SK-MEL-5 (cell line): Measurements from ENCODE around the gene FAM171A2. TPM values are rescaled to one million over a fixed set of nuclear protein-coding genes. Genes with fewer than 3 reads are reported as not detected.
"Not testable (repeated sequence)": the region's sequence is repeated elsewhere in the genome, so short reads cannot be mapped to it uniquely, and the experiment has no call there.

ENCODE experiments used
- DNase-seq: peaks from one replicate; pipeline ENCODE4 v3.0.0-alpha.2; 2016; ENCODE audit warnings: low read depth, low spot score
- in situ Hi-C: cut with HindIII; loops from 2 replicates; pipeline ENCODE4 v1.10.0; 2016; ENCODE audit warnings: low sequenced_read_pairs, high pct_unique_total_duplicates, low pct_unique_long_range_greater_than_20kb
- total RNA-seq: library from RNA; depleted of rRNA; stranded (reverse); fragments of >200 nt; shearing (Covaris generic); gene quantifications from 2 replicates; pipeline ENCODE4 v1.2.3, GENCODE V29; 2014

The FAM171A2 gene
- total RNA-seq, 1 experiment from 2014 or later = 5.0 TPM

- in situ Hi-C loops, DNase-seq: not testable (repeated sequence)
These were observed 5.0 kb upstream of the FAM171A2 start for GRCh38 chr17:44368391-44369243.

- in situ Hi-C loops = no loop called here
- DNase-seq = no peak
These were observed 3.8 kb upstream of the FAM171A2 start for GRCh38 chr17:44367231-44367979.

GRCh38 chr17:44365051-44365450, 1.4 kb upstream of the FAM171A2 start:
- in situ Hi-C loops, DNase-seq: not testable (repeated sequence)

- in situ Hi-C loops = no loop called here
- no peak for DNase-seq
These were observed 572 bp downstream of the FAM171A2 start for GRCh38 chr17:44362949-44363612.

DNA sequence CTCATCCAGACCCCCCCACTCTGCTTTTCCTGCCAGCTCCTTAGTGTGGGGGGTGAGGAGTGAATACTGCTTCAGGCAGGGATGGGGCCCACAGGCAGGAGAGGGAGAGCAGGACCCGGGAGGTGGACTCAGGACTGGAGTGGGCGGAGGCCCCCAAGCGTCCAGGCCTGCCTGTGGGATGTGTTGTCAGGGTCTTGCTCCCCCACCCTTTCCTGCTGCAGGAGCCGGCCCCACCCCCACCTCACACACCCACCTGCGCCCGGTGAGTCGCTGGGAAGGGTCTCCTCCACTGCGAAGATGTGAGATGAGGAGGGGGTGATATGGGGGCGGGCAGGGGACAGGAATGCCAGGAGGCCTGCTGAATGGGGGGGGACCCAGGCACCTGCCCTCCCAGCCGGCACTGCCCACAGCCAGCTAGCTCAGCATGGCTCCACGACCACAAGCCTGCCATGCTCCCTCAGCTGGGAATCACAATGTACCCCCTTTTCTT, 1.1 kb downstream of the FAM171A2 start:
- no peak for DNase-seq
- in situ Hi-C loops = no loop called here

GRCh38 chr17:44361292-44362260, 2.1 kb downstream of the FAM171A2 start:
- in situ Hi-C loops = no loop called here
- DNase-seq = no peak

- peak; percentile 17 for DNase-seq
- in situ Hi-C loops = no loop called here
These were observed 2.8 kb downstream of the FAM171A2 start for GRCh38 chr17:44360826-44361225.

GRCh38 chr17:44360144-44360533, 3.5 kb downstream of the FAM171A2 start:
- DNase-seq = no peak
- in situ Hi-C loops = no loop called here

DNA sequence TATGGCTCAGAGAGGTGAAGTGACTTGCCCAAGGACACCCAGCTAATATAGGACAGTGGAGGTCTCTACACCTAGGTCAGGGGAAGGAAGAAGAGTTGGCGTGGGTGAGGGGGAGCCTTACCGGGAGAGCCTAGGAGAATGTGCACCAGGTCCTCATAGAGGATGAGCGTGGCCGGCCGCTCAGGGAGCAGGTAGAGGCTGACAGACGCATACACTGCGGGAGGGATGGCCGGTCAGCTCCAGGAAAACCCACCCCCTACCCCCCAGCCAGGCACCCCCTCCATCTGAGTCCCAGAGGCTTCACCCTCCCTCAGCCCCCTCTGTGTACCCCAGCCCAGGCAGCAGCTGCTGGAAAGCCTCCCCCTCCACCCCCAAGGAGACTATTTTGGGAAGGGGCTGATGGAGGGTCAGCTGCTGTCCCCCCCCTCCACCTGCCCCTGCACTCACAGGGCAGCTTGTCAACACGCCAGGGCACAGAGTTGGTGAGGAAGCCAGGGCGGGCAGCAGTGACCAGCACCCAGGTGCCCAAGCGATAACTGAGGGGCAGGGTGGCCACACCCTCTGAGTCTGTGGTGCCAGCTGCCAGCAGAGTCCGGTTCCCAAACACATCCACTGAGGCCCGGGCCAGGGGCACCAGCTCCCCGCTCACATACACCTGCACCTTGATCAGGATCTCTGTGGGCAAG, 4.1 kb downstream of the FAM171A2 start:
- in situ Hi-C loops = no loop called here
- DNase-seq = no peak

GRCh38 chr17:44359006-44359405, 4.6 kb downstream of the FAM171A2 start:
- in situ Hi-C loops = no loop called here
- DNase-seq = no peak

GRCh38 chr17:44358066-44358465, 5.6 kb downstream of the FAM171A2 start:
- DNase-seq = no peak
- in situ Hi-C loops = no loop called here

DNA sequence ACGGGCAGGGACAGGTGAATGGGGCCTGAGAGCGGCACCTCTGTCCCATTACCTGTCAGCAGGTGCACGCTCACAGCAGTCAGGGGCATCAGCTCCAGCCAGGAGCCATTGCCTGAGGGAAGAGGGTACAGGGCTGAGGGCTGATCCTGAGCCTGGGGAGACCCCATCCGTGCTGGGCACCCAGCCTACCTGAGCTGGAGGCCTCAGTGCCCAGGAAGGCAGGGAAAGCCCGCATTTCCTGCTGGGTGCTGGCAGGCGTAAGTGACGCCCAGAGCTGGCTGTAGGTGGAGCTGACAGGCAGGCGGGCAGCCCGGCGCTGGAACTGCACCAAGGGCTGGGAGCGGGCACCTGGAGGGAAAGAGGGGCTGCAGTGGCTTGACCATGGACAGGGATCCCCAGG, 7.4 kb downstream of the FAM171A2 start:
- in situ Hi-C loops = no loop called here
- DNase-seq = no peak

GRCh38 chr17:44355642-44356099, 8.0 kb downstream of the FAM171A2 start:
- no peak for DNase-seq
- in situ Hi-C loops = no loop called here

GRCh38 chr17:44354582-44355561, 8.8 kb downstream of the FAM171A2 start:
- DNase-seq = no peak
- in situ Hi-C loops = no loop called here

- in situ Hi-C loops = no loop called here
- no peak for DNase-seq
These were observed 9.9 kb downstream of the FAM171A2 start for GRCh38 chr17:44353672-44354331.
